LNCAP (cell line): ENCODE measurements around the gene HSP90B1.

Experiments
- TF ChIP-seq, protein P1 (sequence below): fragments of 450-650 bp; IDR thresholded peaks from 2 replicates; pipeline ENCODE4 v1.5.1; 2017; ENCODE audit warnings: mild to moderate bottlenecking

The HSP90B1 gene

DNA sequence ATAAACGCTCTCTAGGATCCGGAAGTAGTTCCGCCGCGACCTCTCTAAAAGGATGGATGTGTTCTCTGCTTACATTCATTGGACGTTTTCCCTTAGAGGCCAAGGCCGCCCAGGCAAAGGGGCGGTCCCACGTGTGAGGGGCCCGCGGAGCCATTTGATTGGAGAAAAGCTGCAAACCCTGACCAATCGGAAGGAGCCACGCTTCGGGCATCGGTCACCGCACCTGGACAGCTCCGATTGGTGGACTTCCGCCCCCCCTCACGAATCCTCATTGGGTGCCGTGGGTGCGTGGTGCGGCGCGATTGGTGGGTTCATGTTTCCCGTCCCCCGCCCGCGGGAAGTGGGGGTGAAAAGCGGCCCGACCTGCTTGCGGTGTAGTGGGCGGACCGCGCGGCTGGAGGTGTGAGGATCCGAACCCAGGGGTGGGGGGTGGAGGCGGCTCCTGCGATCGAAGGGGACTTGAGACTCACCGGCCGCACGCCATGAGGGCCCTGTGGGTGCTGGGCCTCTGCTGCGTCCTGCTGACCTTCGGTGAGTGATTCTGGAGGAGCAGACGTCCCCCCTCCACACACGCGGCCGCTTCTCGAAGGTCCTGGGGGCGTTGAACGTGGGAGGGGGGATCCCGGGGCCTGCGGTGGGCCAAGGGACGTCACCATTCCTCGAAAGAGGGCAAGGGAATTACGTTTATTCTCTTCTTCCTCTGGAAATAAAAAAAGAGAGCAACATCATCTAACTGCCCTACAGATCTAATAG, at the start of gene HSP90B1:
HSP90B1 (plus strand) TSS at position 377 of the 753 bp plus-strand sequence; CDS start at position 483, 106 bp downstream.
- TF ChIP-seq, protein P1, sequence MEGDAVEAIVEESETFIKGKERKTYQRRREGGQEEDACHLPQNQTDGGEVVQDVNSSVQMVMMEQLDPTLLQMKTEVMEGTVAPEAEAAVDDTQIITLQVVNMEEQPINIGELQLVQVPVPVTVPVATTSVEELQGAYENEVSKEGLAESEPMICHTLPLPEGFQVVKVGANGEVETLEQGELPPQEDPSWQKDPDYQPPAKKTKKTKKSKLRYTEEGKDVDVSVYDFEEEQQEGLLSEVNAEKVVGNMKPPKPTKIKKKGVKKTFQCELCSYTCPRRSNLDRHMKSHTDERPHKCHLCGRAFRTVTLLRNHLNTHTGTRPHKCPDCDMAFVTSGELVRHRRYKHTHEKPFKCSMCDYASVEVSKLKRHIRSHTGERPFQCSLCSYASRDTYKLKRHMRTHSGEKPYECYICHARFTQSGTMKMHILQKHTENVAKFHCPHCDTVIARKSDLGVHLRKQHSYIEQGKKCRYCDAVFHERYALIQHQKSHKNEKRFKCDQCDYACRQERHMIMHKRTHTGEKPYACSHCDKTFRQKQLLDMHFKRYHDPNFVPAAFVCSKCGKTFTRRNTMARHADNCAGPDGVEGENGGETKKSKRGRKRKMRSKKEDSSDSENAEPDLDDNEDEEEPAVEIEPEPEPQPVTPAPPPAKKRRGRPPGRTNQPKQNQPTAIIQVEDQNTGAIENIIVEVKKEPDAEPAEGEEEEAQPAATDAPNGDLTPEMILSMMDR: no peak

DNA sequence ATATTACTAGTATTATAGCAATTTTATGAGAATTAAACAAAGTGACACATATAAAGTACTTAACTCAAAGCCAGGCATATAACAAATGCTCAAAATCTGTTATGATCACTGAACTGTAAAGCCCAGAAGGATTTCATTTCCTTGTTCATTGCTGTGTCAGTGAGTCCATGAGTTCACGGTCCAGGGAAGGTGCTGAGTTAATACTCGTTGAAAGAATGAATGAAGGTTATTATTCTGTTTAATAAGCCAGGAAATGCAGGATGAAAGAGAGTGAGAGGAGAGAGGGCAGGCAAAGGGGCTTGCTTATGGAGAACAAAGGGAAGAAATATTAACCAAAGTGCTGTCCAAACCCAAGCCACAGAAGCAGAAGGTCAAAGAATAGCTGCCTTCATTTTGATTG, 48.9 kb upstream of the HSP90B1 start:
- TF ChIP-seq, protein P1: no peak

DNA sequence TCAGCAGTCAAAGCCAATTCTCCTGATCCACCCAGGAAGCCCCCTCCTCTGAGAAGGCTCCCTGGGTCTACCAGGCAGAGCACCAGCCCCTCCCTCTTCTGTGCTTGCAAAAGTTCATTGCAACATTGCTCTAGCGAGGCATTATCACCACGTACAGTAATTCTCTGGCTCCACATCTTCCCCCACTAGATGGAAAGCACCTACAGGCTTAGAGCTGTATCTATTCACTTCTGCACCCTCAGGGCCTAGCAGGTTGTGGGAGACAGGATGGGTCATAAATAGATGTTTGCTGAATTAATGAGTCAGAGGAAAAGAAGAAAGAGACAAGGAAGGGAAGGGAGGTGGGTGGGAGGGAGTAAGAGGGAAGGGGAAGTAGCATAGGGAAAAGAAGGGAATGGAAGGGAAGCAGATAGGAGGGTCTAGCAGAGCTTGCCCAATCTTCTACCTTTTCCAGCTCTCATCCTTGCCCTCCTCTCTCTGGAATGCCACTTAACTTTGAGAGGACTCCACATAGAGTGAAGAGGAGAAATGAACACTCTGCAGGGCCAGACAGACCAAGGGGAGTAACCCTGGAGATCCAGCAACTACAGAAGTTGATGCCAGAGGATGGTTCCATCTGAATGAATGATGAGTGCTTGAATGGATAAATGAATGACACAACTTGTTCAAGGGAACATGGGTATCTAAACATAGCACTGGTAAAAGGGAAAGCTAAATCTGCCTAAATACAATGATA, 47.2 kb upstream of the HSP90B1 start:
- TF ChIP-seq, protein P1: no peak

DNA sequence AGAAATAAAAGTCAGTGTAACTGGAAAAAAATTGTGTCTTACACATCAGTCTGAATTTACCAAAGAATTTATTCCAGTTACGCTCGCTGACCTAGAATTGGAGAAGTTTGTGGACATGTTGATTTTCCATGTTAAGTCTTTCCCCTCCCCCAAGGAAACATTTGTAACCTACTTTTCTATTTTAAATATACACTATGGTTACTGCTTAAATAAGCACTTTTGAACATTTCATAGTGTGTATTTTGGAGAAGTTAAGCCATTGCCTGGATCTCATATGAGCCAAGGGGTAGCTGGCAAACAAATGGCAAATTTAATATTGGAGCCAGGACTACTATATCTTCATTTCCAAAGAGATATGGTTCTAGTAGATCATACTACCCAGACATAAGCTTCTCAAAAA, 46.3 kb upstream of the HSP90B1 start:
- TF ChIP-seq, protein P1: no peak

DNA sequence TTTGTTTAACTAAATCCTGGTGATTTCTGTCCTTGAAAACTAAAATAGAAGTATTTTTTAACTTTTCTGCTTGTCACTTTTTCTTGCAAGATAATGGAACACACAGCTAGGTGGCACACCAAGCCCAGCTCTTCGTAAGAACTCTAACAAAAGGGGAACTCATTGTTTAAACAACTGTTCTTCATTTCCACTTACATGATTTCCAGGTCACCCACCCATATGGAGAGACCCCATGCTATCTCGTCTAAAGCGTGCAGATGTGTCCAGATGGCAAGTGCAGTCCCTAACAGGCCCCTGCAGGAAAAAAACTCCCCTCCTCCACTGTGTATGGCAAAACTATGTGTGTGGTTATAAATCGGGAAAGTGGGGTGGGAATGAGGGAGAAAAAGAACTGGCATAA, 45.9 kb upstream of the HSP90B1 start:
- TF ChIP-seq, protein P1: peak; percentile 54

DNA sequence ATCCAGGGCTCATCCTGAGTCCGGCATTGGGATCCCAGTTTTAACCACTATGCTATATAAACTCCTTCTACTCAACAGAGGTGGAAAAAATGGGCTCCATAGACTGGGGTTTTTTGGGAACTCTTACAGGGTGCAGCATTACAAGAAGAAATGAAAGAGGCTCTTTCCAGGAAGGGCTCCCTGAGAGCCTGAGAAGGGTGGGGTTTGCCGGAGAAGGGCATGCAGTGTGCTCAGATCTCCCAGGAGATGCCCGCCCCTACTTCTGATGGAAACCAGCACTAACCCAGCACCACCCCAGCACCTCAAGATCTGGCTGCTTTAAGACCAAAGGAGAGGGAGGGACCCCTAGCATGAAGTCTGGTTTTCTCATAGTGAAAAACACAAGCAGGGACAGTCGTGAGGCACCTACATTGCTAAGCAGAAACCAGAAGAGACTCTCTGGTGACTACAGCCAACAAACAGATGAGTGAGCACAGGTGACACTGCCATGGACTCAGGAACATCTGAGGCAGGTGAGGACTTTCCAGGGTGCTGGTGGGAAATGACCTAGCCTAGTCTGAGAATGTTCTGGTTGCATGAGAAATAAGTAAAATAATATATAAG, 43.9 kb upstream of the HSP90B1 start:
- TF ChIP-seq, protein P1: no peak

DNA sequence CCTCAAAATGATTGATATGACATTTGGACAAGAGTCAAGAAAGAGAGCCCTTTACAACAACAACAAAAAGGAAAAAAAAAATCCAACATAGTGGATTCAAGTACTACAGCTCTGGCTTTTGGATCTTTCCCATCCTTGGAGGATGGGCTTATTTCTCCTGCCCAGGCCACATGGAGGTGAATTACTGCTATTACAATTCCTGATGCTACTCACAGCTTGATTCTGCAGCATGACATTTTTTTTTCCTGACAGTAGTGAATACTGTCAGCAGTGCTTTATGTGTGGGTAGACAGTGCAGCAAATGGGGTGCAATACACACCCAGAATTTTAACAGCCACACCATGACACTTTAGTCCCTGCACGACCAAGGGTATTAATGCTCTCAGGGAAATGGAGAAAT, 42.5 kb upstream of the HSP90B1 start:
- TF ChIP-seq, protein P1: no peak
